Fibroblast of lung (primary cell): ENCODE measurements around the gene MRPS12. TPM values are rescaled to one million over a fixed set of nuclear protein-coding genes. Genes with fewer than 3 reads are reported as not detected.

Source experiments
- DNase-seq, 2 donors: peaks; one replicate each; pipeline versions ENCODE4 v3.0.0 to v3.0.0-alpha.2; 2010; ENCODE audit warnings: low read depth in 2 of 2
- H2AFZ ChIP-seq: 2 replicates; pipeline ENCODE4 v1.5.1; 2012; ENCODE audit warnings: low read length, control low read depth, inconsistent platforms
- H3K27ac ChIP-seq: 2 replicates; pipeline ENCODE4 v1.5.1; 2011; ENCODE audit warnings: low read length, control low read depth; ENCODE audit not compliant: insufficient read depth
- H3K27me3 ChIP-seq: 2 replicates; pipeline ENCODE4 v1.5.1; 2011; ENCODE audit warnings: mild to moderate bottlenecking, low read length; ENCODE audit not compliant: control insufficient read depth, insufficient read depth
- H3K36me3 ChIP-seq: 2 replicates; pipeline ENCODE4 v1.5.1; 2011; ENCODE audit warnings: low read length; ENCODE audit not compliant: control insufficient read depth, insufficient read depth
- H3K4me1 ChIP-seq: 2 replicates; pipeline ENCODE4 v1.5.1; 2011; ENCODE audit warnings: low read length; ENCODE audit not compliant: control insufficient read depth, insufficient read depth; ENCODE audit errors: extremely low read depth
- H3K4me2 ChIP-seq: 2 replicates; pipeline ENCODE4 v1.5.1; 2011; ENCODE audit warnings: low read length, control low read depth; ENCODE audit not compliant: insufficient read depth; ENCODE audit errors: extremely low read depth
- H3K4me3 ChIP-seq, 4 experiments: fragments of 200-600 bp in 1 of 4; sonication (generic) in 1 of 4; replicated peaks in 1 of 4; 2 replicates each; pipeline ENCODE4 v1.5.1; 2011 to 2016; ENCODE audit warnings: low read length in 4 of 4, low read depth in 3 of 4, mild to moderate bottlenecking in 3 of 4, control low read depth in 2 of 4, inconsistent platforms in 1 of 4, mixed read lengths in 1 of 4; ENCODE audit not compliant: insufficient read depth in 1 of 4; ENCODE audit errors: control extremely low read depth in 1 of 4
- H3K79me2 ChIP-seq: 2 replicates; pipeline ENCODE4 v1.5.1; 2012; ENCODE audit warnings: mild to moderate bottlenecking, low read length, inconsistent platforms; ENCODE audit not compliant: control insufficient read depth, insufficient read depth
- H3K9ac ChIP-seq: 2 replicates; pipeline ENCODE4 v1.5.1; 2011; ENCODE audit warnings: mild to moderate bottlenecking, low read length, control low read depth; ENCODE audit not compliant: insufficient read depth
- H3K9me3 ChIP-seq: 2 replicates; pipeline ENCODE4 v1.5.1; 2012; ENCODE audit warnings: low read depth, low read length; ENCODE audit not compliant: control insufficient read depth, insufficient read depth
- H4K20me1 ChIP-seq: 2 replicates; pipeline ENCODE4 v1.5.1; 2011; ENCODE audit warnings: low read length; ENCODE audit not compliant: control insufficient read depth, insufficient read depth; ENCODE audit errors: extremely low read depth
- CTCF ChIP-seq, 2 donors: IDR thresholded peaks in 1 of 2; conservative IDR thresholded peaks in 1 of 2; 1 replicate in 1 of 2; 2 replicates in 1 of 2; pipeline ENCODE4 v1.5.1; 2011 to 2012; ENCODE audit warnings: low read length in 2 of 2, control low read depth in 1 of 2, inconsistent platforms in 1 of 2, low read depth in 1 of 2, mild to moderate bottlenecking in 1 of 2
- EZH2 ChIP-seq: IDR thresholded peaks from 2 replicates; pipeline ENCODE4 v1.5.1; 2012; ENCODE audit warnings: low read length, control low read depth, mild to moderate bottlenecking; ENCODE audit errors: missing control alignments
- polyA plus RNA-seq, 2 donors: library from polyadenylated mRNA; depleted of rRNA in 1 of 2; stranded (reverse) in 1 of 2; unstranded in 1 of 2; fragments of >200 nt; gene quantifications; 2 replicates each; pipeline ENCODE4 v1.2.1, GENCODE V29; 2011 to 2012; ENCODE audit warnings: missing spikeins in 1 of 2
- total RNA-seq: library from RNA; depleted of rRNA; stranded (reverse); fragments of >200 nt; gene quantifications from 2 replicates; pipeline ENCODE4 v1.2.1, GENCODE V29; 2014

MRPS12 gene
- total and polyA plus RNA-seq, 2 donors (not counting 1 experiment from before 2014, with no cell fraction given) = 14.7 to 21.8 TPM

- no peak overlapping the region for H3K4me3 ChIP-seq
- H3K4me1 ChIP-seq = no peaks in the 10 kb centered on the region
- H2AFZ ChIP-seq = no peak overlapping the region
- no peaks in the 10 kb centered on the region for H3K79me2 ChIP-seq
- no peaks in the 10 kb centered on the region for H4K20me1 ChIP-seq
- H3K9ac ChIP-seq = no peak overlapping the region
- no peak overlapping the region for H3K27ac ChIP-seq
- H3K36me3 ChIP-seq = peaks cover 7% of the 10 kb centered on the region
- H3K4me2 ChIP-seq = no peak overlapping the region
- H3K27me3 ChIP-seq = no peaks in the 10 kb centered on the region
- no peak for TF ChIP-seq EZH2
- no peak for TF ChIP-seq CTCF (conservative IDR thresholded peaks at IDR 0.05 in 1 of 2, IDR thresholded peaks at IDR 0.05 in 1 of 2; ENCODE audit: low read depth in 1 of 2, low read length in 2 of 2)
- no peak for DNase-seq
- no peaks in the 10 kb centered on the region for H3K9me3 ChIP-seq
Observed at GRCh38 chr19:38888876-38889275, 41.9 kb upstream of the MRPS12 start.

- H3K9me3 ChIP-seq = no peaks in the 10 kb centered on the region
Observed at GRCh38 chr19:38889803-38890202, 40.9 kb upstream of the MRPS12 start.

GRCh38 chr19:38890686-38891085 is 40.1 kb upstream of the MRPS12 start:
- Histone ChIP-seq H3K4me3 (no peak overlapping the region), H3K27ac (no peak overlapping the region), H3K27me3 (no peaks in the 10 kb centered on the region), H3K36me3 (peaks cover 7% of the 10 kb centered on the region), H3K4me1 (no peaks in the 10 kb centered on the region), H3K4me2 (no peak overlapping the region), H4K20me1 (no peaks in the 10 kb centered on the region), H3K9me3 (no peaks in the 10 kb centered on the region), H3K9ac (no peak overlapping the region), H3K79me2 (no peaks in the 10 kb centered on the region), H2AFZ (no peak overlapping the region)
- no peak for DNase-seq
- no peak for TF ChIP-seq EZH2
- no peak for TF ChIP-seq CTCF (conservative IDR thresholded peaks at IDR 0.05 in 1 of 2, IDR thresholded peaks at IDR 0.05 in 1 of 2; ENCODE audit: low read depth in 1 of 2, low read length in 2 of 2)

More at GRCh38 chr19:38889803-38890202, 40.9 kb upstream of the MRPS12 start:
- Histone ChIP-seq H3K4me1 (no peaks in the 10 kb centered on the region), H3K9ac (no peak overlapping the region), H3K4me2 (no peak overlapping the region), H3K36me3 (peaks cover 7% of the 10 kb centered on the region), H2AFZ (no peak overlapping the region), H3K27me3 (no peaks in the 10 kb centered on the region), H3K79me2 (no peaks in the 10 kb centered on the region), H3K27ac (no peak overlapping the region), H3K4me3 (no peak overlapping the region), H4K20me1 (no peaks in the 10 kb centered on the region)
- DNase-seq = no peak
- TF ChIP-seq CTCF (conservative IDR thresholded peaks at IDR 0.05 in 1 of 2, IDR thresholded peaks at IDR 0.05 in 1 of 2; ENCODE audit: low read depth in 1 of 2, low read length in 2 of 2) (no peak), EZH2 (no peak)
